HepG2 (cell line): Measurements from ENCODE around the gene SNX6. TPM values are rescaled to one million over a fixed set of nuclear protein-coding genes. Genes with fewer than 3 reads are reported as not detected.

Experiments
- AHDC1 ChIP-seq: sonication (generic); formaldehyde crosslinking; IDR thresholded peaks from 2 replicates; pipeline ENCODE4 v1.5.1; 2020; ENCODE audit warnings: mild to moderate bottlenecking, missing genetic modification reagents, borderline replicate concordance
- DZIP1 ChIP-seq: sonication (generic); formaldehyde crosslinking; IDR thresholded peaks from 2 replicates; pipeline ENCODE4 v1.5.0; 2020; ENCODE audit warnings: mild to moderate bottlenecking, missing genetic modification reagents
- HDAC6 ChIP-seq: fragments of 200-600 bp; sonication (generic); IDR thresholded peaks from 2 replicates; pipeline ENCODE4 v1.7.0; 2017; ENCODE audit warnings: mild to moderate bottlenecking, antibody characterized with exemption, low read length, low read depth
- HOXD1 ChIP-seq: sonication (generic); formaldehyde crosslinking; IDR thresholded peaks from 2 replicates; pipeline ENCODE4 v1.5.0; 2020; ENCODE audit warnings: missing genetic modification reagents
- THAP8 ChIP-seq: sonication (generic); formaldehyde crosslinking; IDR thresholded peaks from 2 replicates; pipeline ENCODE4 v1.5.1; 2020; ENCODE audit warnings: missing genetic modification reagents, mild to moderate bottlenecking, borderline replicate concordance
- TOPORS ChIP-seq: sonication (generic); formaldehyde crosslinking; IDR thresholded peaks from 2 replicates; pipeline ENCODE4 v1.8.0; 2023; ENCODE audit warnings: mild to moderate bottlenecking, missing genetic modification reagents
- ZBTB33 ChIP-seq: sonication (generic); formaldehyde crosslinking; IDR thresholded peaks from 2 replicates; pipeline ENCODE4 v1.4.0; 2020; ENCODE audit warnings: missing genetic modification reagents
- ZFP37 ChIP-seq: sonication (generic); formaldehyde crosslinking; IDR thresholded peaks from 2 replicates; pipeline ENCODE4 v1.4.0; 2020; ENCODE audit warnings: missing genetic modification reagents, borderline replicate concordance
- ZNF276 ChIP-seq: sonication (generic); formaldehyde crosslinking; IDR thresholded peaks from 2 replicates; pipeline ENCODE4 v1.4.0; 2020; ENCODE audit warnings: mild to moderate bottlenecking, low read depth, missing genetic modification reagents
- ZNF30 ChIP-seq: sonication (generic); formaldehyde crosslinking; IDR thresholded peaks from 2 replicates; pipeline ENCODE4 v1.5.0; 2020; ENCODE audit warnings: mild to moderate bottlenecking, missing genetic modification reagents
- ZNF7 ChIP-seq: IDR thresholded peaks from 2 replicates; pipeline ENCODE4 v1.6.1; 2016; ENCODE audit warnings: missing biosample characterization, missing genetic modification reagents
- ZNF775 ChIP-seq: sonication (generic); formaldehyde crosslinking; IDR thresholded peaks from 2 replicates; pipeline ENCODE4 v1.4.0; 2020; ENCODE audit warnings: missing genetic modification reagents, mild to moderate bottlenecking, moderate library complexity, borderline replicate concordance
- polyA plus RNA-seq, 8 experiments: library from polyadenylated mRNA; depleted of rRNA in 3 of 8; stranded (reverse) in 7 of 8; unstranded in 1 of 8; fragments of >200 nt; fragmentation: Illumina TruSeq in 4 of 8; extraction: Trizol in 4 of 8; gene quantifications; 2 replicates each; pipeline versions ENCODE4 v1.2.1 to v1.2.3, GENCODE V29; 2011 to 2016; ENCODE audit warnings: low read depth in 4 of 8, missing spikeins in 1 of 8, mixed read lengths in 1 of 8; ENCODE audit not compliant: insufficient read depth in 1 of 8
- total RNA-seq, 5 experiments: library from RNA; depleted of rRNA; stranded (reverse); fragments of >200 nt; fragmentation: Illumina TruSeq; extraction: Trizol; gene quantifications; 2 replicates each; pipeline ENCODE4 v1.2.3, GENCODE V29; 2016; ENCODE audit warnings: low read depth in 1 of 5

The SNX6 gene
- total and polyA plus RNA-seq, 2 of the 13 experiments (the other 11 are each of a cell fraction or from before 2014, with no cell fraction given), result 92.3 to 169 TPM

- TF ChIP-seq THAP8 (peak; percentile 50; the same call in 1 of the 2 replicates), ZNF30 (CRISPR knock-in tag) (peak; percentile 18; the same call in 1 of the 2 replicates), AHDC1 (CRISPR knock-in tag) (0 out of 2 replicates have a peak, but pooled peaks have one; percentile 60), TOPORS (no peak), HDAC6 (0 out of 2 replicates have a peak, but pooled peaks have one; percentile 35), ZFP37 (CRISPR knock-in tag) (no peak), ZNF7 (no peak; the same call in 1 of the 2 replicates), HOXD1 (CRISPR knock-in tag) (no peak), ZBTB33 (no peak), ZNF276 (CRISPR knock-in tag) (no peak), ZNF775 (CRISPR knock-in tag) (0 out of 2 replicates have a peak, but pooled peaks have one; percentile 93), DZIP1 (CRISPR knock-in tag) (0 out of 2 replicates have a peak, but pooled peaks have one; percentile 21)
Measured at GRCh38 chr14:34538871-34539406, 91.0 kb downstream of the SNX6 start (continued).
